Stimulated activated CD4-positive, alpha-beta T cell treated with anti-CD3 and anti-CD28 coated beads, Interleukin-1b, Interleukin-23, amount 100 ng/mL, for 4 hours (primary cell): ENCODE measurements around the gene DCTN5.
"Not testable (repeated sequence)": the region's sequence is repeated elsewhere in the genome, so short reads cannot be mapped to it uniquely, and the experiment has no call there.

Experiments used
- DNase-seq, 2 donors: peaks; one replicate each; pipeline ENCODE4 v3.0.0-alpha.2; 2020; ENCODE audit warnings: low read depth in 2 of 2

Gene DCTN5

DNA sequence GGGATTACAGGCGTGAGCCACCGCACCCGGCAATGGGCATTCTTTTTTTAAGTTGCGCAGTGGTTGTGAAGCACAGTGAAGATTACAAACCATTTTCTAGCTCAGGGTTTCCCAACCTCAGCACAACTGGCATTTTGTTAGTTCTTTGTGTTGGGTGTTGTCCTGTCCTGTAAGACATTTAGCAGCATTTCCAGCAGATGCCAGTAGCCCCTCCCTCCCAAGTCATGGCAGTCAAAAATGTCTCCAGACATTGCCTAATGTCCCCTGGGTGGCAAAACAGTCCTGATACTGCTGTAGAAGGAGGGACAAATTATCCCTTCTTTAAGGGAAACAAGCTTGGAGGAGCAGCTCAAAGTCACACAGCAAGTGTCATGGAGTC, 53.0 kb downstream of the DCTN5 start:
- DNase-seq, result no peak

DNA sequence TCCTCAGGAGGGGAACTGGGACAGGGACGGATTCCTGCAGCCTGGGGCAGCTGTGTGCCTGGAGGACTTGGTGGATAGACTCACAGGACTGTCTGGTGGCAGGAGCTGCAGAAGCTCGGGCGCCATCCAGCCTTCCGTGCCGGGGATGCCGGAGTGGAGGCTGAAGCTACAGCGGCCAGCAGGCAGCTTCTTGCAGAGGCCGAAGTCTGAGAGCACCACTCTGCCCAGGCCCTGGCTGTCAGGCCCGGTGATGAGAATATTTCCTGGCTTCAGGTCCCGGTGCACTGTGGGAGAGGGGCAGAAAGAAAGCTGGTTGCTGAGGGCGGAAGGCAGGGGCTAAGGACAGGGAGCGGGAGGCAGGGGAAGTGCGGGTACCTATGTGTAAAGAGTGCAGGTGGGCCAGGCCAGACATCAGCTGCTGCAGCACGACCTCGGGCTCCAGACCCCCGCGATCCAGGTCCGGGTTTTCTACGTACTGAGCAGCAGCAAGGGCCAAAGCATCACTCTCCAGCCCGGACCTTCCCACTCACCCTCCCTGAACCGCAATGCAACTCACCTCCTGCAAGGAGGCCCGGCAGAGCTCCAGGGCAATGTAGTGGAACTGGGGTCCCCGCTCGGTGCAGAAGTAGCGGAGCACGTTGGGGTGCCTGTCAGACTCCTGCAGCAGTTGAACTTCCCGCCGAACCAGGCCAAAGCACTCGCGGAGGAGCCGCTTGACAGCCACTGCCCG, 53.5 kb downstream of the DCTN5 start:
- DNase-seq, result no peak

- no peak for DNase-seq
Measured at GRCh38 chr16:23695756-23696155, 54.5 kb downstream of the DCTN5 start.

- DNase-seq, result no peak
Measured at GRCh38 chr16:23699100-23699499, 57.8 kb downstream of the DCTN5 start.

- no peak for DNase-seq
Measured at GRCh38 chr16:23700093-23700492, 58.8 kb downstream of the DCTN5 start.

DNA sequence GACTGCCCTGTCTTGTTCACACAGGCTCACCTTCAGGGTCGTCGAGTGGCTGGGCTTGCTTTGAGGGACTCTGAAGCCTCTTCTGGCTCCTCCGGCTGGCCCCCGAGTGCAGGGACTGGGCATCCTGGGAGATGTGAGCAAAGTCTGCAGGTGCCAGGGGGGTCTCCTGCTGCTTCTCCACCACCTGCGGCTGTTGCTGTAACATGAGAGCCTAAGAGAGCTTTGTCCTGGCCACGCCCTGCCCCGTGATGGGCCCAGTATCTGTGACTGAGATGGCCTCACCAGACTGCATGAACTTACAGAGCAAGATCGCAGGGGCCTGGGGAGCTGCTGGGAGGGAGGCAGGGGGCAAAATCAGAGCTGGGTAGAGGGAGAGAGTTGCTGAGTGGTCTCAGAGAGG, 59.2 kb downstream of the DCTN5 start:
- DNase-seq, result no peak

GRCh38 chr16:23701045-23701444, 59.8 kb downstream of the DCTN5 start:
- no peak for DNase-seq

DNA sequence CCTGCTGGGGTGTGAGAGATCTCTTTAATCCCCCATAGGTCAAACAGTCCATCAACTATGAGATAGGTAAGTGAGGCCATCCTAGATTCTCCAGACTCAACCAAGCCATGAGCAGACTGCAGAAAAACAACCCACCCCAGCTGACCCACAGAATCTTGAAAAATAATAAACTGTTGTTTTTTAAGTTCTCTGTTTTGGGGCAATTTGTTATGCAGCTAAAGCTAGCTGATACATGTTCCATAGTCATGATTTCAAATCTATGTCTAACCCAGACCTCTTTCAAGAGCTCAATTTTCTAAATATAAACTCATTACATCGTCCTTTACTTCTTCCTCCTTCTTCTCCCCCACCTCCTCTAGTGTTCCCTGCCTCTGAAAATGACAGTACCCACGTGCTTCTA, 61.7 kb downstream of the DCTN5 start:
- no peak for DNase-seq

- DNase-seq, result no peak
Measured at GRCh38 chr16:23704772-23705516, 63.7 kb downstream of the DCTN5 start.

DNA sequence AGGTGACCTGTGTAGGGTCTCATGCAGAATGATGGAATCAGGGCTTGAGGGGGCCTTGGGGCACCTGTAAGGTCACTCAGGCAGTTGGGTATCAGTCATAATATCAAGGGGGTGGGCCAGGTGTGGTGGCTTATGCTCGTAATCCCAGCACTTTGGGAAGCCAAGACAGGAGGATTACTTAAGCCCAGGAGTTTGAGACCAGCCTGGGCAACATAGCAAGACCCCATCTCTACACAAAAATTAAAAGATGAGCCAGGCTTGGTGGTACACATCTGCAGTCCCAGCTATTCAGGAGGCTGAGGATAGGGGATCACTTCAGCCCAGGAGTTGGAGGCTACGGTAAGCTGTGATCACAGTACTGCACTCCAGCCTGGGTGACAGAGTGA, 64.2 kb downstream of the DCTN5 start:
- DNase-seq, result no peak

DNA sequence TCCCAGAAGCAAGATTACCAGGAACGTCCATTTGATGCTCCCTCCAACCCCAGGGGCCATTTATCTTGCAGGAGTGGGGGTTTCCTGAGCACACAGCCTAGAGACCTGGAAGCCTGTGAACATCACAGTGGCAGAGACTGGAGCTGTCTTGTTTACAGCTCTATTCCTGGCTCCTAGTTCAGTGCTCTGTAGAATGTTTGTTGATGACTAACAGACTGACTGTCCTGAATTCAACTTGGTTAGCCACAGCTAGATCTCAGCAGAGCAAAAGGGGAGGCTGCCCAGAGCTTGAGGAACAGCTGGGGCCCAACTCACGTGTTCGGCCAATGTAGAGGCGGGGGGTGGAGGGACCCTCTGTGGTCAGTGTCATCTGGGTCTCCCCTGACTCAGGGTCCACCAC, 65.2 kb downstream of the DCTN5 start:
- DNase-seq, result no peak

DNA sequence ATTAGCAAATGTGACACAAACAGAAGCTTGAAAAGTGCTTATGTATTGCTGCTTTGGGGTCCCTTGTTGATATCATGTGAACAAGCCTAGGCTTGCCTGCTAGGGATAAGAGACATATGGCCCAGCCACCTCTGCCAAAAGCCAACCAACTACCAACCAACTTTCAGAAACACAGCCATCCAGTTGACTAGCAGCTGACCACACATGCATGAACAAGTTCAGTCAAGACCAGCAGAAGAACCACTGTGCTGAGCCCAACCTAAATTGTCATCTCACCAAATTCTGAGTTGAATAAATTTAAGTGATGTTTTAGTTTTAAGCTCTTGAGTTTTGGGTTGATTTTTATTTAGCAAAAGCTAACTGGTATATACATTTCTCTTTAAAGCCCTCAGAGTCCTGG, 68.3 kb downstream of the DCTN5 start:
- DNase-seq, result no peak

DNA sequence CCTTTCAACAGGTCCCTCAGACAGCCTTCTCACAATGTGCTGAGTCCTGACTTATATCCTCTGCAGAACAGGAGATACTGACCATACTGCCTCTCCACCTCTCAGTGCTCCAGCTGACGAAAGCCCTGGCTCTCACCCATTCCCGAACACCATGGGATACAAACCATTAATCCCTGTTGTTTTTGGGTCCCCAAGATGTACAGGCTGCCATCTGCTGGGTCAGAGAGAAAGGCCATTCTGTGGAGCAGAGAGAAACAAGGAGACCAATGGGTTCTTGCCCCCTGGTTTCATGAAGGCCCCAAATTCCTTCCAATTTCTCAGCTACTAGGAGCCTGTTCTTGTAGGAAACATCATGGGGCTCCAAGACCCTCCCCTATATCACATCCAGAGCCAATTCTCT, 68.7 kb downstream of the DCTN5 start:
- no peak for DNase-seq

DNA sequence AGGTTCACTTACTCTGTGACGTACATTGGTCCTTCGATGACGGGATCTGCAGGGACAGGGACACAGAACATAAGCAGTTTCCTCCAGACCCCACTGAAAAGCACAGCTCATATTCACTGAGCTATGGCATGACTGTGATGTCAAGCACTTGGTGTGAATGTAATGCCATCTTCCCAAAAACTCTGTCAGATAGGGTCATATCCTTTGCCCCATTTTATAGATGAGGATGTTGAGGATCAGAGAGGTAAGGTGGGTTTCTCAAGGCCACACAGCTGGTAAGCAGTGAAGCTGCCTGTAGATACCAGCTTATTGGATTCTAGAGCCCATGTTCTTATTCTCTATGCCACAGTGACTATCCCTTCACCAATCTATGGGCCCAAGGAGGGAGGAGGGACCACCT, 69.2 kb downstream of the DCTN5 start:
- no peak for DNase-seq

DNA sequence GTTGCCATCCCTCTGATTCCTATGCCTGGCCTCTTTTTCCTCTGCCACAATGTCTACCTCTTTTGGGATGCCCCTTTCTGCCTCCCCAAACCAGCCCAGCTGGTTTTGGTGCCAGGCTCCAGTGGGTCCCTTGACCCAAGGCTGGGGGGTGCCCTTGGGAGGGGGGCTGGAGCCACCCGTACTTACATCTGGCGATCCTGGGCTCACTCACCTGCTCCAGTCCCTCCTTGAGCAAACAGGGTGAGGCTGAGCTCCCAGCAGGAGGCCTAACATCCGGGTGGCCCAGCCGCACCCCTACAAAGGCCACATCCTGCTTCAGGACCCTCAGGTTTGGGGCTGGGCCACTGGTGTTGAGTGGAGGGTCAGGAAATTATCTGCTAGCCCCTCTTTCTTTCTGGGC, 70.5 kb downstream of the DCTN5 start:
- DNase-seq, result no peak

GRCh38 chr16:23712976-23713375, 71.7 kb downstream of the DCTN5 start, which contains the start of gene ERN2:
Gene ERN2 (minus strand): TSS chr16:23713222. CDS start chr16:23713187, 35 bp downstream.
- DNase-seq, result no peak

DNA sequence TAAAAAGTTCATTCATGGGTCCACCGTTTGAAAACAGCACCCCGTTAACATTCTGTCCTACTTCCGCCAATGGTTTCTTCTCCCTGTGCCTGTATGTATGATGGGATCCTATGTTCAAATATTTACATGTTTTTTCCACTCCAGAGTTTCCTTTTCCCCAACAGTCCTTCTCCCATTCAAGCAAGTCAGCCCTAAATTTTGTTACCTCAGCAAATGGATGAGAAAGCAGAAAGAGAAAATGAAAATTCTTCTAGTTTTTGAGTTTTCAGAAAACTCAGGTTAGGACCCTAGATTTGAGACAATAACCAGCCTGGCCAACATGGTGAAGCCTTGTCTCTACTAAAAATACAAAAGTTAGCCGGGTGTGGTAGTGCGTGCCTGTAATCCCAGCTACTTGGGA, 75.2 kb downstream of the DCTN5 start:
- no peak for DNase-seq

- not testable (repeated sequence) for DNase-seq
Measured at GRCh38 chr16:23722613-23723240, 81.5 kb downstream of the DCTN5 start.

- no peak for DNase-seq
Measured at GRCh38 chr16:23724096-23724784, 83.0 kb downstream of the DCTN5 start.

DNA sequence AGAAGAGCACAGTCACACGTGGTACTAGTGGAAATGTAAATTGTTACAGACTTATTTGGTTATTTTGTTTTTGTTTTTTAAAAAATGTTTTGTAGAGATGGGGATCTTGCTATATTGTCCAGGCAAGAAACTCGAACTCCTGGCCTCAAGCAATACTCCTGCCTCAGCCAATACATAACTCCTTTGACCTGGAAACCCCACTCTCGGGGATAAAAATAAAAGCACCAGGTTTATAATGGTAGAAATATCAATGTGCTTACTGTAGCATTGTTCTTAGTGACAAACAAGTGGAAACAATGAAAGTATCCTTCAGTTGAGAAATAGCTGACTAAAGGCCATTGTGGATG, 83.5 kb downstream of the DCTN5 start:
- no peak for DNase-seq

- no peak for DNase-seq
Measured at GRCh38 chr16:23726710-23727109, 85.4 kb downstream of the DCTN5 start.
